ENCODE measurements around the gene RAPGEF2.
A peak's percentile ranks its signal among the peaks of the same experiment; 100 is the strongest.

The RAPGEF2 gene

GRCh38 chr4:159197885-159198269 lies 95.0 kb downstream of the RAPGEF2 start:
- no peak for DNase-seq (ENCODE audit: low spot score)

GRCh38 chr4:159199826-159200225 lies 96.9 kb downstream of the RAPGEF2 start:
- DNase-seq (ENCODE audit: low spot score) = no peak

- DNase-seq (ENCODE audit: low spot score) = no peak
Measured at GRCh38 chr4:159201168-159201567, 98.3 kb downstream of the RAPGEF2 start.

GRCh38 chr4:159204566-159204965 lies 101.7 kb downstream of the RAPGEF2 start:
- no peak for DNase-seq (ENCODE audit: low spot score)

GRCh38 chr4:159205466-159205865 lies 102.6 kb downstream of the RAPGEF2 start:
- DNase-seq (ENCODE audit: low spot score) = no peak

- DNase-seq (ENCODE audit: low spot score) = no peak
Measured at GRCh38 chr4:159206427-159206871, 103.6 kb downstream of the RAPGEF2 start.

- no peak for DNase-seq (ENCODE audit: low spot score)
Measured at GRCh38 chr4:159209249-159209648, 106.4 kb downstream of the RAPGEF2 start.

GRCh38 chr4:159210975-159211374 lies 108.1 kb downstream of the RAPGEF2 start:
- DNase-seq (ENCODE audit: low spot score) = no peak

GRCh38 chr4:159212675-159213293 lies 109.9 kb downstream of the RAPGEF2 start:
- no peak for DNase-seq (ENCODE audit: low spot score)

GRCh38 chr4:159216834-159217233 lies 114.0 kb downstream of the RAPGEF2 start:
- DNase-seq (ENCODE audit: low spot score) = no peak

GRCh38 chr4:159219862-159220261 lies 117.0 kb downstream of the RAPGEF2 start:
- no peak for DNase-seq (ENCODE audit: low spot score)

GRCh38 chr4:159220353-159220752 lies 117.5 kb downstream of the RAPGEF2 start:
- DNase-seq (ENCODE audit: low spot score) = no peak

- DNase-seq (ENCODE audit: low spot score) = no peak
Measured at GRCh38 chr4:159221280-159221679, 118.4 kb downstream of the RAPGEF2 start.

- no peak for DNase-seq (ENCODE audit: low spot score)
Measured at GRCh38 chr4:159222043-159222552, 119.2 kb downstream of the RAPGEF2 start.

- DNase-seq (ENCODE audit: low spot score) = peak; percentile 13
Measured at GRCh38 chr4:159224408-159224807, 121.5 kb downstream of the RAPGEF2 start.

GRCh38 chr4:159227378-159227777 lies 124.5 kb downstream of the RAPGEF2 start:
- DNase-seq (ENCODE audit: low spot score) = no peak

- DNase-seq (ENCODE audit: low spot score) = peak; percentile 13
Measured at GRCh38 chr4:159227984-159228383, 125.1 kb downstream of the RAPGEF2 start.

GRCh38 chr4:159229164-159229563 lies 126.3 kb downstream of the RAPGEF2 start:
- no peak for DNase-seq (ENCODE audit: low spot score)

- no peak for DNase-seq (ENCODE audit: low spot score)
Measured at GRCh38 chr4:159232465-159233106, 129.7 kb downstream of the RAPGEF2 start.

- no peak for DNase-seq (ENCODE audit: low spot score)
Measured at GRCh38 chr4:159235779-159236368, 133.0 kb downstream of the RAPGEF2 start.

GRCh38 chr4:159237975-159238374 lies 135.1 kb downstream of the RAPGEF2 start:
- no peak for DNase-seq (ENCODE audit: low spot score)

- no peak for DNase-seq (ENCODE audit: low spot score)
Measured at GRCh38 chr4:159238631-159239030, 135.8 kb downstream of the RAPGEF2 start.

GRCh38 chr4:159239629-159240028 lies 136.8 kb downstream of the RAPGEF2 start:
- DNase-seq (ENCODE audit: low spot score) = no peak
